Neural cell (in vitro differentiated cells): ENCODE measurements around the gene SPINK8.

Experiments used
- CTCF ChIP-seq: fragments of 450-650 bp; IDR thresholded peaks from 2 replicates; pipeline ENCODE4 v1.5.1; 2014; ENCODE audit warnings: antibody characterized with exemption, mild to moderate bottlenecking, moderate library complexity; ENCODE audit not compliant: poor library complexity, severe bottlenecking
- EP300 ChIP-seq: fragments of 450-650 bp; conservative IDR thresholded peaks from 2 replicates; pipeline ENCODE4 v1.6.1; 2014; ENCODE audit warnings: antibody characterized with exemption, mild to moderate bottlenecking, moderate library complexity; ENCODE audit not compliant: poor library complexity, severe bottlenecking
- EZH2 ChIP-seq: fragments of 200-600, 300-800 bp; shearing (Covaris generic), sonication (generic); IDR thresholded peaks from 2 replicates; pipeline ENCODE4 v1.6.1; 2014; ENCODE audit warnings: antibody characterized with exemption, low read length, borderline replicate concordance, mild to moderate bottlenecking; ENCODE audit not compliant: insufficient read depth, poor library complexity, severe bottlenecking
- MXI1 ChIP-seq: fragments of 450-650 bp; conservative IDR thresholded peaks from 2 replicates; pipeline ENCODE4 v1.6.1; 2014; ENCODE audit warnings: antibody characterized with exemption, mild to moderate bottlenecking; ENCODE audit not compliant: poor library complexity, severe bottlenecking
- POLR2AphosphoS5 ChIP-seq: IDR thresholded peaks from 2 replicates; pipeline ENCODE4 v1.6.1; 2012
- REST ChIP-seq: IDR thresholded peaks from 2 replicates; pipeline ENCODE4 v1.6.1; 2012; ENCODE audit warnings: borderline replicate concordance
- TAF1 ChIP-seq: IDR thresholded peaks from 2 replicates; pipeline ENCODE4 v1.6.1; 2012; ENCODE audit warnings: low read depth

GRCh38 chr3:48287034-48287433 lies 46.4 kb downstream of the SPINK8 start:
- TF ChIP-seq MXI1 (no peak), CTCF (no peak), TAF1 (no peak), POLR2AphosphoS5 (no peak), EP300 (no peak), EZH2 (no peak), REST (no peak)
